Cerebellar nuclear complex (tissue), 1 donor: ENCODE data around the gene GTF2I.
"Not testable (repeated sequence)": the region's sequence is repeated elsewhere in the genome, so short reads cannot be mapped to it uniquely, and the experiment has no call there.

ENCODE experiments used
- DNase-seq, 2 experiments: peaks; one replicate each; lab custom pipeline; 2025; lab: John Stamatoyannopoulos, UW

Gene GTF2I

DNA sequence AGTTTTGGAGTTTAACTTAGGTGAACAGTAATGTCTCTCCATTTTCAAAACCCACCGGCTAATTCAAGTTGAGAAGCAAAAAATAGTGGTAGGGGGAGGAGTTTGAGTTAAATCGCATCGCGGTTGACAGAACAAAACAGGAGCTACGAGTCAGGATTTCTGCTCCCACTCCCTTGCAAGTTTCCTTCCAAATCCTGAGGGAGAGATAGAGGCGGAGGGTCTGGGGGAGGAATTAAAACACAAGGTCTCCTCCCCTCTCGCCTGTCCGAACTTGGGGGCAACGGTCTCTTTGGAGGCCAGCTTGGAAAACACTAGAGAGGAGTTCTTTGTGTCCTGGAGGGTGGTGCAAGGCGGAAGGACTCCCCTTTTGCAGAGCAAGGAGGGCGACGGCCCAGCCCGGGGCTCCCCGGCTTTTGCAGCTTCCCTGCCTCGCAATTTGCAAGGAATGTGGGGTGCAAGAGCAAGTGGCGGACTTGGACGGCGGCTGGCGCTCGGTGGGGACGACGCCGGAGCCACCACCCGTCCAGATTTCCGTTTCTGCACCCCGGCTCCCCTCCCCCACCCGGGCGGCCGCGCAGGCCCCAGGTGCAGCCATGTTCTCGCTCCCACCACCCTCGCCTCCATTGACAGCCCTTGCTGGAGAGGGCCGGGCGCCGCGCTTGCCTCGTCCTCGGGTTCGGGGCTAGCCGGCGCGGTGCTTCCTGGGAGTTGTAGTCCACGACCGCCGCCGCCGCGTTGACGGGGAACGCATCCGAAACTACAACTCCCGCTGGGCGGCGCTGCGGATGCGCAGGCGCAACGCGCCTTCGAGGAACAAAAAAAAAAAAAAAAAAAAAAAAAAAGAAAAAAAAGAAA lies 454 bp upstream of the GTF2I start:
- peak; percentile 57 to 86 for DNase-seq

DNA sequence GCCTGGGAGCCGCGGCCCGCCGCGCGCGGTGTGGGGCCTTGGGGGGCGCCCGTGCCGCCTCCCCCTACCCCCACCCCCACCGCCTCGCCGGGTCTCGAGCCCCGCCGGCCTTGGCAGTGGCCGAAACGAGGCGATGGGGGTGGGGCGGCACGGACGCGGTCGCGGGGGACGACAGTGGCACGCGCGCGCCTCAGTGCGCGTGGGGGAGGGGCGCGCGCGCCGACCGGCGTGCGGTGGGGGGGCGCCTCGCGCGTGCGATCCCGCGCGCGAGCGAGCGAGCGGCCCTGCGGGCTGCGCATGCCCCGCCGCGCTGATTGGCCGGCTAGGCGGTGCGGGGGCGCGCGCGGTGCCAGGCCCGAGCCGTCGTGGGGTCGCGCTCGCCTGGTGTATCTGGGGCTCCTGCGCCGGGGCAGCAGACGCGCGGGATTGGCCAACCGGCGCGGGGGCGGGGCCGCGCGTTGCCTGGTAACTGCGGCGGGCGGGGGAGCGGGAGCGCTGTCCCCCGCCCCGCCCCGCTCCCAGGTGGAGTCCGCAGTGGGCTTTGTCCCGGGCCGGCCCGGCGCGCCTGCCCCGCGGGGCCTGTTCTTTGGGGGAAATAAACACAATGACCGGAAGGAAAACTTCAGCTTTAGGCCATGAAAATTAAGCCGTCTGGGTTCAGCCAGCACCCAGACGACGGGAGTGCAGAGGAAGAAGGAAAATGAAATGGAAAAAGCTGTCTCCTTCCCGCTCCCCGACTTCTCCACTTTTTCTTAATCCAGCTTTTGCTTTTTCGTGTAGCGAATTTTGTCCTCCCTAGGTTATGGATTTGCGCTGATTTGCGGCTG lies 873 bp downstream of the GTF2I start:
- DNase-seq: peak; percentile 36 to 78

DNA sequence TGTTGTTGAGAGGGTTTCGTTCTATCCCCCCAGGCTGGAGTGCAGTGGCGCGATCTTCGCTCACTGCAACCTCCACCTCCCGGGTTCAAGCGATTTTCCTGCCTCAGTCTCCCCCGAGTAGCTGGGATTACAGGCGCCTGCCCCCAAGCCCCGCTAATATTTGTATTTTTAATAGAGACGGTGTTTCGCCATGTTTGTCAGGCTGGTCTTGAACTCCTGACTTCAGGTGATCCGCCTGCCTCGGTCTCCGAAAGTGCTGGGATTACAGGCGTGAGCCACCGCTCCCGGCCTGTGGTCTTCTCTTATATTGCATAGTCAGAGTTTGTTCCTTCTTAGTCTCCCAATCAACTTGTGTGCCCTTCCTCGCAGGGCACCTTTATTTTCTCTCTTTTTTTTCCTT lies 2.7 kb downstream of the GTF2I start:
- not testable (repeated sequence) for DNase-seq

DNA sequence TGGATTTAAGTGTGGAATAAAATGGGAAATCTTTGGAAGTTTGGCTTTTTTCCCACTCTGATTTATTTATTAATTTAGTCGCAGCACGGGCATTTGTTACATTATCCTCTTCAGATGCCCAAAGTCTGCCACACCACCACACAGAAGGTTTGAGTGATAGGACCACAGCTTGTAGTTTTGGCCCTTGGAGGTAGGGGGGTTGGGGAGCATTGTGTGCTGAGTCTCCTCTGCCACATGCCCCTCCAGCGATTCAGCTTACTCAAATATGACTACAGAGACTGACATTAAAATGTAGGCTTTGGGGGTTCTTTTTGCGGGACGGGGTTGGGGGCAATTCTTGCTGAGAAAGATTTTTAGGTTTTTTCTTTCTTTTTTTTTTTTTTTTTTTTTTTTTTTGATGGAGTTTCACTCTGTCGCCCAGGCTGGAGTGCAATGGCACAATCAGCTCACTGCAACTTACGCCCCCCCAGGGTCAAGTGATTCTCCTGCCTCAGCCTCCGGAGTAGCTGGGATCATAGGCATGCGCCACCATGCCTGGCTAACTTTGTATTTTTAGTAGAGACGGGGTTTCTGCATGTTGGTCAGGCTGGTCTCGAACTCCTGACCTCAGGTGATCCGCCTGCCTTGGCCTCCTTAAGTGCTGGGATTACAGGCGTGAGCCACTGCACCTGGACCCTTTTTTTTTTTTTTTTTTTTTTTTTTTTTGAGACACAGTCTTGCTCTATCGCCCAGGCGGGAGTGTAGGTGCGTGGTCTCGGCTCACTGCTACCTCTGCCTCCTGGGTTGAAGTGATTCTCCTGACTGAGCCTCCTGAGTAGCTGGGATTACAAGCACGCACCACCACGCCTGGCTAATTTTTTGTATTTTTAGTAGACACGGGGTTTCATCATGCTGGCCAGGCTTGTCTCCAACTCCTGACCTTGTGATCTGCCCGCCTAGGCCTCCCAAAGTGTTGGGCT lies 4.6 kb downstream of the GTF2I start:
- DNase-seq: not testable (repeated sequence)

DNA sequence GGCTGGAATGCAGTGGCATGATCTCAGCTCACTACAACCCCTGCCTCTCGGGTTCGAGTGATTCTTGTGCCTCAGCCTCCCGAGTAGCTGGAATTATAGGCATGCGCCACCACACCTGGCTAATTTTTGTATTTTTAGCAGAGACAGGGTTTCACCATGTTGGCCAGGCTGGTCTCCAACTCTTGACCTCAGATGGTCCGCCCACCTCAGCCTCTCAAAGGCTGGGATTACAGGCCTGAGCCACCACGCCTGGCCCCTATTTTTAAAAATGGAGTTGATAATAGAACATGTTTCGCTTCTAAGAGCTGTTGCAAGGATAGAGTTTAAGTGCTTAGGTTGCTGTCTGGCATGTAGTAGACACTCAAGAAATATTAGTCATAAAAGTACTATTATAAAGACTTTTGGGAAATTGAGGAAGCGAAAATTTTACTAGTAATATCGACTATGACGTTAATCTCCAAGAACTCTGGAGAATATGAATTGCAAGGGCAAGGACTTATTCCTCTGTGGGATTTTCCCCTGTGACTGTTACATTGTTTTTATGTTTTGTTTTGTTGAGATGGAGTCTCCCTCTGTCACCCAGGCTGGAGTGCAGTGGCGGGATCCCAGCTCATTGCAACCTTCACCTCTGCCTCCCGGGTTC lies 7.9 kb downstream of the GTF2I start:
- no peak for DNase-seq

DNA sequence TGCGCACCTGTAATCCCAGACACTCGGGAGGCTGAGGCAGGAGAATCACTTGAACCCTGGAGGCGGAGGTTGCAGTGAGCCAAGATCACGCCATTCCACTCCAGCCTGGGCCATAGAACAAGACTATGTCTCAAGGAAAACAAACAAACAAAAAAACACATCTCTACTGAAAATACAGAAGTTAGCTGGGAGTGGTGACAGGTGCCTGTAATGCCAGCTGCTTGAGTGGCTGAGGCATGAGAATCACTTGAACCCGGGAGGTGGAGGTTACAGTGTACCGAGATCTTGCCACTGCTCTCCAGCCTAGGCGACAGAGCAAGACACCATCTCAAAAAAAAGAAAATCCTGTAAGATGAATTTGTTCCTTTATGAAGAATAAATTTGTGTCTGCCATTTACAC lies 9.5 kb downstream of the GTF2I start:
- not testable (repeated sequence) for DNase-seq

DNA sequence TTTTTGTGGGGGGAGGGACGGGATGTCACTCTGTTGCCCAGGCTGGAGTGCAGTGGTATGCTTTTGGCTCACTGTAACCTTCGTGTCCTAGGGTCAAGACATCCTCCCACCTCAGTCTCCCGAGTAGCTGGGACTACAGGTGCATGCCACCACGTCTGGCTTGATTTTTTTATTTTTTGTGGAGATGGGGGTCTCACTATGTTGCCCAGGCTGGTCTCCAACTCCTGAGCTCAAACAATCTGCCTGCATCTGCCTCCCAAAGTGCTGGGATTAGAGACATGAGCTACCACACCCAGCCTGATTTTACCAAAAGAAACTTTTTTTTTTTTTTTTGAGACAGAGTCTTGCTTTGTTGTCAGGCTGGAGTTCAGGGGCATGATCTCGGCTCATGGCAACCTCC lies 10.0 kb downstream of the GTF2I start:
- not testable (repeated sequence) for DNase-seq

DNA sequence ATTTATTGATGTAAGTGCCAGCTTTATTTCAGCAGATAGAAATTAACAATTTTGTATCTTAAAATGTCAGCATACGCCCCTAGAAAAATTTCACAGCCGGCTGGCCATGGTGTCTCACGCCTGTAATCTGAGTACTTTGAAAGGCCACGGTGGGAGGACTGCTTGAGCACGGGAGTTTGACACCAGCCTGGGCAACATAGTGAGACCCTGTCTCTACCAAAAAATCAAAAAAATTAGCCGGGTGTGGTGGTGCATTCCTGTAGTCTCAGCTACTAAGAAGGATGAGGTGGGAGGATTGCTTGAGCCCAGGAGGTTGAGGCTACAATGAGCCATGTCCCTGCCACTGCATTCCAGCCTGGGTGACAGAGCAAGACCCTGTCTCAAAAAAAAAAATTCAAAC lies 14.1 kb downstream of the GTF2I start:
- no peak for DNase-seq

DNA sequence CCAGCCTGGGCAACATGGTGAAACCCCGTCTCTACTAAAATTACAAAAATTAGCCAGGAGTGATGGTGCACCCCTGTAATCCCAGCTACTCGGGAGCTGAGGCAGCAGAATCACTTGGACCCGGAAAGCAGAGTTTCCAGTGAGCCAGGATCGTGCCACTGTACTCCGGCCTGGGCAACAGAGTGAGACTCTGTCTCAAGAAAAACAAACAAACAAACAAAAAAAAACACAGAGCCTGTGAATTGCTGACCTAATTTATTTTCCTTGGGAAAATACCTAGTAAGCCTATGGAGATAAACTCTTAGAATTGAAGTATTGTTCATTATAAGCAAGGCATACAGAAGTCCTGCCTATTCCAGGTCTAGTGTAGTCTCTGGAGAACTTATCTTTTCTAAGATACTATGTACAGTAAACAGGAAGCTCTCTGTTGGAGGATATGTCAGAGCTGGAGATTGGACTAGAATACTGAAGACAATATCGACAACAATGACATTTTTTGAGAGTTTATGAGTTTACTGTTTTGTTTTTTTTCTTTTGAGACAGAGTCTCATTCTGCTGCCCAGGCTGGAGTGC lies 14.9 kb downstream of the GTF2I start:
- DNase-seq: no peak

DNA sequence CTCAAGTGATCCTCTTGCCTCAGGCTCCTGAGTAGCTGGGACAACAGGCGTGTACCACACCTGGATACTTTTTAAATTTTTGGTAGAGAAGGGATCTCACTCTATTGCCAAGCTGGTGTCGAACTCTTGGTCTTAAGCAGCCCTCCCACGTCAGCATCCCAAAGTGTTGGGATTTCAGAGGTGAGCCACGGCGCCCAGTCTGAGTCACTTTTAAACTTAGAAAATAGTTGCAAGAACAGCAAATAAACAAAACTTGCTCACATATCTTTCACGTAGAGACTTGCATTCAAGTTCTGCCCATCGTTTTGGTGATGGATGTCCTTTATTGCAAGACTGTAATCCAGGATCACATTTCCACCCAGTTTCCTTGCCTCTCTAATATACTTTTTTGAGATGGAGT lies 16.6 kb downstream of the GTF2I start:
- no peak for DNase-seq

DNA sequence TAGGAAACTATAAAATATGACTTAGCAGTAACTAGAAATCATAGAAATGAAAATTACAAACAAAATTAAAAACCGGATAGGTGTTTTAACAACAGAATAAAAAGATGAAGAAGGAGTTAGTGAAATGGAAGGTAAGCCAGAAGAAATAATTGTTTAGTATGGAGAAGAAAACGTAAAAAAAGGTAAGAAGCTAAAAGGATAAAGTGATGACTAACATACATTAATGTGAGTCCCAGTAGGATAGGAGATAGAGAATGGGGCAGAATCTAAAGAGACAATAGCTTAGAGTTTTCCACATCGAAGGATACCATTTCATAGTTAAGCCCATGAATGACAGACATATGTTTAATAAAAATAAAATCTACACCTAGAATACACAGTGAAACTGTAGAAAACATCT lies 25.3 kb downstream of the GTF2I start:
- no peak for DNase-seq

DNA sequence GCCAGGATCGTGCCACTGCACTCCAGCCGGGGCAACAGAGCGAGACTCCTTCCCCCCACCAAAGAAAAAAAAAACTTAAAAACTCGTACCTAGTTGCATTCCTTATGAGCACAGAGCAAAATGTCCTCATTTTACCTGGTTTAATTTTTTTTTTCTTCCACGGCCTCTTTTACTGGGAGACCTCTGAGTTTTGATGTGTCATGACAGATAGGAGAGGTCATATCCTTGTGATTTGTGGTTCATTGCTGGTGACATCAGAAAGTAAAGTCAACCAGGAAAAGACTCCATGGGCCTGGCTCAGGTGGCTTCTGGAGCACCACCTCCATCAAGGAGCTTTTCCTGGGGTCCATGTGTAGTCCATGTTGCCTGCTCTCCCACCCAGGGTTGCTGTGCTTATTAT lies 26.3 kb downstream of the GTF2I start:
- no peak for DNase-seq

DNA sequence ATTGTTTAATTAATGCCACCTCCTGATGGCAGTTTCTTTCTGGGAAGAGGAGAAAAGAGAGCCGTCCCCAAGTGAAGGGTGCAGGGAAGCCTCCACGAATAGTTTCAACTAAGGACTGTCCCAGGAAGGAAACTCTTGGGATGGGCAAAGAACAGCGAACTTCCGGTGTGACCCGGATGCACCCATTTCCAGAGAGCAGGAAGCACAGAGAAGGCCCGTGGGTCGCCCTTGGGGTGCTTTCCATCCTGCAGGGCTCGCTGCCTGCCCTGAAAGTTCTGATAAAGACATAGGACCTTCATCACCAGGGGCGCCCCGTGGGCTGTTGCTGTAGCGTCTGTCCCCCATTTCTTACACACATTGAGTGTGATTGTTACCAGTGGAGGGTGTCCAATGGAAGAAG lies 27.0 kb downstream of the GTF2I start:
- DNase-seq: no peak

DNA sequence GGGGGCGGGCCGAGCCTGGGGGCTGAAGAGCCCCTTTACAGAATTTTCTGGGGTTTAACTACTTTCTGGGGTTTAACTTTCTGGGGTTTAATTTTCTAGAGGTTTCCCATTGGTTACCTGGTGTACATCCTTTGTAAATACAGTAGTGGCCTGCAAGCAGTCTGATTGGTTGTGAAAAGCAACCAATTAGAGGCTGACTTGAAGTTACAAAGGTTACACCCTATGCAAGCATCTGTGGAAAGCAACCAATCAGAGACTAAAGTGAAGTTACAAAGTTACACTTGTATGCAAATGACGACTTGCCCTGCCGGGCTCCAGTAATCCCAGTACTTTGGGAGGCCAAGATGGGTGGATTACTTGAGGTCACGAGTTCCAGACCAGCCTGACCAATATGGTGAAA lies 27.4 kb downstream of the GTF2I start:
- no peak for DNase-seq

DNA sequence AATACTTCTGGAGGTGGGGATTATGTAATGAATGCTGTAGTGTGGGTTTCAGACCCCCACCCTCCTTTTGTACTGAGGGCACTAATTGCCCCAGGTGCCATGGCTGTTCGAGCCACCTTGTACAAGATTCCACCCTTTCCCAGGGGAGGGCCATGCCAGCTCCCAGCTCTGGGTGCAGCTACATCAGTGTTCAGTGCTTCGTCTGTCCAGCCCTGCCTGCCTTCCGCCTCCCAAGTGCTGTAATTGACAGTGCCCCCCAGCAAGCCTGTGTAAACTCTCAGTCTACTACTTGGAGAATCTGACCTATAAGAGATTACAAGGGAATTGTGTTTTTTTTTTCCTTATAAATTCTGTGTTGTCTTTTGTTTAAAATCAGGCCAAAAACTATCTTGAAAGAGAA lies 33.0 kb downstream of the GTF2I start:
- DNase-seq: no peak

DNA sequence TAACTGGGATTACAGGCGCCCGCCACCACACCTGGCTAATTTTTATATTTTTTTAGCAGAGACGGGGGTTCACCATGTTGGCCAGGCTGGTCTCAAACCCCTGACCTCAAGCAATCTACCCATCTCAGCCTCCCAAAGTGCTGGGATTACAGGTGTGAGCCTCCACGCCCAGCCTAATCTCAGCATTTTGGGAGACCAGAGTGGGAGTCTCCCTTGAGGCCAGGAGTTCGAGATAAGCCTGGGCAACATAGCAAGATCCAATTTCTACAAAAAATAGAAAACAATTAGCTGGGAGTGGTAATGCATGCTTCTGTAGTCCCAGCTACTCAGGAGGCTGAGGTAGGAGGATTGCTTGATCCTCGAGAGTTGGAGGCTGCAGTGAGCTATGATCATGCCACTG lies 46.9 kb downstream of the GTF2I start:
- DNase-seq: not testable (repeated sequence)

DNA sequence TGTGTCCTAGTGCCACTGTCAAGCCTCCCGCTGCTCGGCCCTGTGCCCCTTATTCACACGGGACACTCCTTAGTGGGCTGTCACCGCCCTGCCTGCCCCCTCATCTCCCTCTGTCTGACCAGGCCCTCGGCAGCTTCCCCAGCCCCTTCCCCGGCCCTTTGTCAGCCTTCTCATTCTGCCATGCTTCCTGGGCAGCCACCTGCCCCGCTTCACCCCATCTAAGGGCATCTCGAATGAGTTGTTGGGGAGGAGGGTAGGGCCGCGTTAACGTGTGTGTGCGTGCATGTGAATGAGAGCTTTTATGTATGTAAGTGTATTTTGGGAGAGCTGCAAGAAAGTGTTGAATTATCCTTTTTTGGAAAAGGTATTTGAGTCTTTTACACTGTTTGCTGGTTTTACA lies 49.7 kb downstream of the GTF2I start:
- no peak for DNase-seq

DNA sequence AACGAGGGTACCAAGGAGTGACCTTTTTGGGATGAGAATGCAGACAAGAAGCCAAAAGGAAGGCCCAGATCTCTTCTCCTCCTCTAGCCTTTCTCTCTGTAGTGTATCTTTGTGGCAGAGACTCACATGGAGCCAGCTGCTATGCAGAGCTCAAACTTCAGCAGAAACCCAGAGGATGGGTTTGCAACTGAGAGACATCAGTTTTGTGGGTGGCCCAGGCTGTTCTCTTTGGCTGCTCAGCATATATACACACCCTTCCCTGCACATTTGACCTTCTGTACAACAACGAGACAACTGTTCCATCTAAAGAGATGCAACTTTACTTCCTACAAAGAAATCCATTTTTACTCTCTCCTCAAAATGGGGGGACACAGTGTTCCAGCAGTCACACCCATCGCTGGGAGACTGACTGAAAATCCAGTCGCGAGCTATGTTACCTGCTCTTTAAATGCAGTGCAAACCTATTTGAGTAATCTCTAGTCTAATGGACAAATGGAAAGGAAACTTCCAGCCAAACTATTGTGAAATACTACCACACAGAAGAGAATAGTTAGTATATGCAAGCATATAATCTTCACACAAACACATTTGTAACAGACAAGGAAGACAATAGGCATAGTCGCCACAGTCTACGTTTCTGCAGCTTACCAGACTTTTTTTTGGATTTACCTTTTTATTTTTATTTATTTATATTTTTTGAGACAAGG lies 51.2 kb downstream of the GTF2I start:
- no peak for DNase-seq

DNA sequence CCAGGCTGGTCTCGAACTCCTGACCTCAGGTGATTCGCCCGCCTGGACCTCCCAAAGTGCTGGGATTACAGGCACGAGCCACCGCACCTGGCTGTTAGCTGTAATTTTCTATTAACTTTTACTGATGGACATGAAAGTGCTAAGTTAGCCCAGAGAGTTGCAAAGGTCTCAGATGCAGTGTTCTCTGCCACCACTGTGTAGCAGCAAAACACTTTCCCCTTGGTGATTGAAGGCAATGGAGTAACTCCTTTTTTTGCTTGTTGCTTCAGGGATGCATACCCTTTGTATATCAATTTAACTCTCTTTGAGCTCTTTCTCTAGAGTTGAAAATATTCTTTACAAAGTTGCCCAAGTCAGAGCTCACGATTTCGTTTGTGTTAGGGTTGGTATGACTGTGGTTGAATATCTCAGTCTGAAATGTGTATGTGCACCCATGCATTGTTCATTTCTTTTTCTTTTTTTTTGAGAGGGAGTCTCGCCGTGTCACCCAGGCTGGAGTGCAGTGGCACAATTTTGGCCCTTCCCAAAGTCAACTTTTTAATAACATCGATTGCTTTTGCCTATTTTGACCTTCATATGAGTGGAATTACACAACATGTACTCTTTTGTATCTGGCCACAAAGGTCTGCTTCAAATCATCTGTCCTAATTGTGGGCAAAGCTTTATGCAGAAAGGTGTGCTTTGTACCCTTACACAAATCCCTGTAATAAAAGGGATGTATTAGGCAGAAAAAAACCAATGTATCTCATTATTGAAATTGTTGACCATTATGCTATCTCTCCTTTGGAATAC lies 52.6 kb downstream of the GTF2I start:
- no peak for DNase-seq

DNA sequence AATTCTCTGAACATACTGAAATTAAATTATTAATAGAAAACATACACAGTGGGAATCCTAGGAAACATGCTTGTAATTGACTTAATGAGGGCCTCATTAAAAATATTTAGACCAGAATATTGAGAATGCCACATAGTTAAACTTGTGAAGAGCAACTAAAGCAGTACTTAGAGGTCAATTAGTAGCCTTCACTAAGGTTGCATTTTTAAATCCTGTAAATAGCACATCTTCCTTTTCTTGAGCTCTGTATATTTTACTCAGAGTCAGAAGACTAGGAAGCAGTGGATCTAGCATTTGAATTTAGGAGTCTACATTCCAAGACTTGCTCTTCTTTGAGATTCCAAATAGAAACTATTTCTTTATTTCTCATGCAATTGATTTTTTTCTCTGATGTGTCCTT lies 56.0 kb downstream of the GTF2I start:
- no peak for DNase-seq
